GM12874 (cell line): ENCODE measurements around the gene MPP3.

ENCODE experiments used
- TF ChIP-seq, protein P1 (sequence below): IDR thresholded peaks from 2 replicates; pipeline ENCODE4 v1.5.1; 2011; ENCODE audit warnings: low read depth, mild to moderate bottlenecking, control low read depth, low read length, moderate library complexity; ENCODE audit not compliant: insufficient read depth

The MPP3 gene

DNA sequence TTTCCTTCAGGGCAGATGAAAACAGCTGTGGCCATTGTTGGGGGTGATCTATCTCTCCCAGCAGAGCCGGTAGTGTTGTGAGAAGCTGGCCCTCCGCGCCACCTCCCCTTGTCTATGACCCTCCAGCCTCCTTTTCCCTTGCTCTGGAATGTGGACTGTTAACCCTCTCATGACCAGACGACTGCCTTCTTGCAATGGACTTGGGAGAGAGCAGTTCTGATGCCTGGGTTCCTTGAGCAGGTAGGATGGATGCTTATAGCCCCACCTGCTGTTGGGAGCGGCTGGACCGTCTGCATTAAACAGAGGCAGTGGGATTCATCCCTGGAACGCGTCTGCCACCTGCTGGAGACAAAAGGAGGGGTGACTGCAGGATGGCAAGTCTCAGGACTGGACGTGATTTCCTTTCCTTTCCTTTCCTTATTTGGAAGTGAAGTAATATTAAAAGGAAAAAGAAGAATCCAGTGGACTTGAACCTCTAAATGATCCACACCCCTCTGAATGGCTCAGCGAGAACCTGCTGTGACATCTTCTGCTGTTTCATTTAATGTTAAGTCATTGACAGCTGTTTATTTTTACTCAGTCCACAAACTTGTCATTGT lies 72.6 kb downstream of the MPP3 start:
- TF ChIP-seq, protein P1, sequence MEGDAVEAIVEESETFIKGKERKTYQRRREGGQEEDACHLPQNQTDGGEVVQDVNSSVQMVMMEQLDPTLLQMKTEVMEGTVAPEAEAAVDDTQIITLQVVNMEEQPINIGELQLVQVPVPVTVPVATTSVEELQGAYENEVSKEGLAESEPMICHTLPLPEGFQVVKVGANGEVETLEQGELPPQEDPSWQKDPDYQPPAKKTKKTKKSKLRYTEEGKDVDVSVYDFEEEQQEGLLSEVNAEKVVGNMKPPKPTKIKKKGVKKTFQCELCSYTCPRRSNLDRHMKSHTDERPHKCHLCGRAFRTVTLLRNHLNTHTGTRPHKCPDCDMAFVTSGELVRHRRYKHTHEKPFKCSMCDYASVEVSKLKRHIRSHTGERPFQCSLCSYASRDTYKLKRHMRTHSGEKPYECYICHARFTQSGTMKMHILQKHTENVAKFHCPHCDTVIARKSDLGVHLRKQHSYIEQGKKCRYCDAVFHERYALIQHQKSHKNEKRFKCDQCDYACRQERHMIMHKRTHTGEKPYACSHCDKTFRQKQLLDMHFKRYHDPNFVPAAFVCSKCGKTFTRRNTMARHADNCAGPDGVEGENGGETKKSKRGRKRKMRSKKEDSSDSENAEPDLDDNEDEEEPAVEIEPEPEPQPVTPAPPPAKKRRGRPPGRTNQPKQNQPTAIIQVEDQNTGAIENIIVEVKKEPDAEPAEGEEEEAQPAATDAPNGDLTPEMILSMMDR = peak; percentile 92

DNA sequence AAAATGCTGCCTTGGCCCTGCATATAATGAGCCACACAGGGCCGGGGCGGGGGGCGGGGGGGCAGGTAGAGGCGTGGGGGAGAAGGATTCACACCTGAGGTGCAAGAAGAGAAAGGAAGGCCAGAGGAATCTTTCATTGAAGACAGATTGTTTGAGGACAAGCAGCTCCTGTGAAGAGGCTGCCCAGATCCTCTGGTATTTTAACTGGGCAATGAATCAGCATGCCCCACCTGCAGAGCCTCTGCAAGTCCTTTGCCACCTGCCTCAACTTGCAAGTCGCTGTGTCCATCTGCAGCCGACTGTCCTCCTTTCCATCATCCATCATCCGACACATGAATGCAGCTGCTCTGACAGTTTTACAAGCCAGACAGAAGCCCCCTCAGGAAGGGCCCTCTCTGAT lies 73.1 kb downstream of the MPP3 start:
- TF ChIP-seq, protein P1 = no peak

DNA sequence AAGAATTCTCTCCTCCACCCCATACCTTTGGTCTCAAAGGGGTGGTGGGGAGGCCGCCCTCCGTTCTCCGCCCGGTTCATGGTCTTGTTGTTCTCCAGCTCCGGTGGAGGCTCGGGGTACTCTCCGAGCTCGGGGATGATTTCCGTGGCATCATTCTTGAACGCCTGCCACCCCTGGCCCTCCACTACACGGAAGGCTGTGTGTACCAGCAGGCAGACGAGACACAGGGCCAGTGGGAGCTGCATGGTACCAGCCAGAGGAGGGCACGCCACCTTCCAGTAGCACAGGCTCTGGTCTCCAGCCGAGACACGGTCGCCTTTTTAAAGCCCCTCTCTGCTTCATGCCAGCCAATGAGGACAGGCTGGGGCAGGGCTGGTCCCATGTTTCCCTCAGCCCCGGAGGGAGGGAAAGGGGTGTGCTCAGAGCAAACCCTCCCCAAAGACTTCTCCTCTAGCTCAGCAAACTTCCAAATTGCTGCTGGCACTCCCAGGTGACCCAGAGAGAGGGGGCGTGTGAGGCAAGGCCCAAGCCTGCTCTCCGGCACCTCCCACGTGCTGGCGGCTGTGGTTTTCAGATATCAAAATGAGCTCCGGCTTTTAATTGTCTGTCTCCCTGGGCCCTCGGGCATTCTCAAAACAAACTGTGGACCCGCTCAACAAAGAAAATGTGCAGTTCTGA lies 74.3 kb downstream of the MPP3 start, which contains the start of gene SOST:
Gene SOST, minus strand, starts transcription at position 295 of the 678 bp plus-strand sequence. Its CDS starts 50 bp downstream, at position 245.
- TF ChIP-seq, protein P1 = no peak

DNA sequence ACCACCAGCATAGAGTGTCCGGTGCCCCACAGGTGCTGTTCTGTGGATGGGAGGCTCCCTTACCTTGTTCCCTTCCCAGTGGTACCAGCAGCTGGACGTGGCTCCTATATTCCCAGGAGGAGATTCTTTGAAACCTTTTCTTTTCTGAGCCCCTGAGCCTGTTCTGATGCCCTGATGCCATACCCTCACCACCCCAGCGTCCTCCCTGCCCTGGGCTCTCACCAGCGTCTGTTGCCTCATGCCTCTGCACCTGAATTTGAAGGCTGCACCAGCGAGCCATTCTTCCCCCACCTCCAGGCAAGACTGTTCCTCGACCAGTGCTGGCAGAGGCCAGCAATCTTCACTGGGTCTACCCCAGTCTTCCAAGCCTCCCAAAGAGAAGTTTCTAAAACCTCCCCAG lies 74.9 kb downstream of the MPP3 start:
- TF ChIP-seq, protein P1 = no peak

DNA sequence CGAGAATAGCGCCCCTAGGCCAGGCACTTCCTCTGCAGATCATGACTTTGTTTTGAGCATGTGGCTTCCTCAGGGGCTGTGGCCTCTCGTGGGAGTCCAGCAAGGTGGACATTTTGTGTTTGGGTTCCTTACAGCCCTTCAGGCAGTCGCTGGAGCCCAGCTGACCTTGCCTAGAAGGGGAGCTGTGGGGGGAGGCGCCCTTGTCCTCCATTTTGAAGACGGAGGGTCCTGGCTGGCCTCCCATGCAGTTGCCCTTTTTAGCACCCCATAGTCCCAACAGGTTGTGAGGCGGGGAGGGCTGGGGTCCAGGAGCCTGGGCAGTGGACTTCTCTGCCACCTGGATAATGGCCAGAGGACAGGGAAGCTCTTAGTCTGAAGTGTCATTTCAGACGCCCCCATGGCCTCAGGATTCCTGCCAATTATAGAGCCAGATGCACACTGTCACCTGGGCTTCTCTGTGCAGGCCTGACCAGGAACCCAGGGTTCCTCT lies 75.7 kb downstream of the MPP3 start:
- TF ChIP-seq, protein P1 = no peak

DNA sequence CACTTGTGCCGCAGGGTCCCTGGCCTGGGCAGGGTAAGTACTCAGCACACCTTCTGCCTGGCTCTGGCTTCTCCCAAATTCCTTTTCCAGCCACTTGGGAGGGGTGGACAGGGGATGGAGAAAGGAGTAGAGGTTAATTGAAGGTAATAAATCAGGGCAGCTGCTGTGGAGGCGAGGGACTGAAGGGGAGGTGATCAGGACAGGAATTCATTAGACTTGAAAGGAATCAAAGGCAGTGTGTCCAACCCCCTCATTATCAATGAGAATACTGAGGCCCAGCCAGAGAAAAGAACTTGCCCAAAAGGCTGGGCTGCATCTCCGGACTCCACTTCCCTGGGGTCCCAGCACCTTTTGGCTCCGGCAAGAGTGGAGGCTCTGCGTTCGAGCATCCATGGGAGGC lies 76.7 kb downstream of the MPP3 start:
- TF ChIP-seq, protein P1 = no peak

DNA sequence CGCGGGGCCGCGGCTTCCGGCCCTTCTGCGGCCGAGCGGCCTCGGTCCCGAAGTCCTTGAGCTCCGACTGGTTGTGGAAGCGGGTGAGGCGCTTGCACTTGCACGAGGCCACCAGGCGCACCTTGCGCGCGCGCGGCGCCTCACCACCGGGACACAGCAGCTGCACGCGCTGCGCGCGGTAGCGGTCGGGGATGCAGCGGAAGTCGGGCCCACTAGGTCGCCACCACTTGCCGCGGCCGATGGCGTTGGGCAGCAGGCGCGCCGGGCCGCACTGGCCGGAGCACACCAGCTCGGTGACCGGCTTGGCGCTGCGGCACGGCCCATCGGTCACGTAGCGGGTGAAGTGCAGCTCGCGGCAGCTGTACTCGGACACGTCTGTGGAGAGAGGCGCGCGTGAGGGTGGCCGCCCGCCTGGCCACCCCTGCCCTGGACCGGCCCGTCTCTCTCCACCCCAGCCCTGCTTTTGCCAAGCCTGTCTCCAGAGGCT lies 77.5 kb downstream of the MPP3 start:
- TF ChIP-seq, protein P1 = no peak
